ENCODE measurements around the gene EXD3.

GRCh38 chr9:137404961-137405567 is 17.9 kb downstream of the EXD3 start:
- no peak for TF ChIP-seq NFIC (IDR thresholded peaks at IDR 0.05)
- TF ChIP-seq EP300 (IDR thresholded peaks at IDR 0.05; ENCODE audit: borderline replicate concordance), result no peak
- TF ChIP-seq RAD21 (IDR thresholded peaks at IDR 0.05; ENCODE audit: low read depth), result no peak
- TF ChIP-seq USF1 (IDR thresholded peaks at IDR 0.05), result no peak

Data from Ishikawa (cell line).